Measurements from ENCODE around the gene MCMBP. TPM values are rescaled to one million over a fixed set of nuclear protein-coding genes. Genes with fewer than 3 reads are reported as not detected.

The MCMBP gene
- total RNA-seq, 2 donors from 2014 or later: 34.8 to 59.8 TPM

- DNase-seq (ENCODE audit: low spot score) (no peak), ATAC-seq (ENCODE audit: insufficient number of reproducible peaks, low FRiP score, low read depth) (no peak)
- H3K4me1 ChIP-seq (ENCODE audit: control insufficient read depth in 1 of 2, low read depth in 2 of 2): no peaks in the 10 kb centered on the region
- H3K9me3 ChIP-seq: no peaks in the 10 kb centered on the region
- TF ChIP-seq CTCF (IDR thresholded peaks at IDR 0.05): no peak
- H3K36me3 ChIP-seq: peaks cover 44% of the 10 kb centered on the region
- no peak overlapping the region for H3K27ac ChIP-seq
- H3K4me3 ChIP-seq: no peak overlapping the region
- no peaks in the 10 kb centered on the region for H3K27me3 ChIP-seq (replicated peaks; ENCODE audit: insufficient read depth)
Observed at GRCh38 chr10:119831656-119832055, 41.0 kb downstream of the MCMBP start.

- H3K36me3 ChIP-seq: peaks cover 37% of the 10 kb centered on the region
Observed at GRCh38 chr10:119830851-119831250, 41.8 kb downstream of the MCMBP start.

GRCh38 chr10:119829429-119829828, 43.2 kb downstream of the MCMBP start:
- no peak for TF ChIP-seq CTCF (IDR thresholded peaks at IDR 0.05)
- H3K27me3 ChIP-seq (replicated peaks; ENCODE audit: insufficient read depth): no peaks in the 10 kb centered on the region
- H3K9me3 ChIP-seq: no peaks in the 10 kb centered on the region
- H3K4me1 ChIP-seq (ENCODE audit: control insufficient read depth in 1 of 2, low read depth in 2 of 2): no peaks in the 10 kb centered on the region
- ATAC-seq (ENCODE audit: insufficient number of reproducible peaks, low FRiP score, low read depth) (no peak), DNase-seq (ENCODE audit: low spot score) (no peak)
- H3K27ac ChIP-seq: no peak overlapping the region
- no peak overlapping the region for H3K4me3 ChIP-seq
- peaks cover 36% of the 10 kb centered on the region for H3K36me3 ChIP-seq

More at GRCh38 chr10:119830851-119831250, 41.8 kb downstream of the MCMBP start:
- Histone ChIP-seq H3K27ac (no peak overlapping the region), H3K27me3 (replicated peaks; ENCODE audit: insufficient read depth) (no peaks in the 10 kb centered on the region), H3K9me3 (no peaks in the 10 kb centered on the region), H3K4me1 (ENCODE audit: control insufficient read depth in 1 of 2, low read depth in 2 of 2) (no peaks in the 10 kb centered on the region), H3K4me3 (no peak overlapping the region)
- ATAC-seq (ENCODE audit: insufficient number of reproducible peaks, low FRiP score, low read depth): no peak
- TF ChIP-seq CTCF (IDR thresholded peaks at IDR 0.05): no peak
- no peak for DNase-seq (ENCODE audit: low spot score)

- H3K27me3 ChIP-seq (replicated peaks; ENCODE audit: insufficient read depth): no peaks in the 10 kb centered on the region
- no peak for DNase-seq (ENCODE audit: low spot score)
- H3K27ac ChIP-seq: no peak overlapping the region
- ATAC-seq (ENCODE audit: insufficient number of reproducible peaks, low FRiP score, low read depth): no peak
- peaks cover 30% of the 10 kb centered on the region for H3K36me3 ChIP-seq
- TF ChIP-seq CTCF (IDR thresholded peaks at IDR 0.05): no peak
- no peak overlapping the region for H3K4me3 ChIP-seq
- H3K4me1 ChIP-seq (ENCODE audit: control insufficient read depth in 1 of 2, low read depth in 2 of 2): no peaks in the 10 kb centered on the region
- no peaks in the 10 kb centered on the region for H3K9me3 ChIP-seq
Observed at GRCh38 chr10:119827430-119827829, 45.2 kb downstream of the MCMBP start.

- H3K4me1 ChIP-seq (ENCODE audit: control insufficient read depth in 1 of 2, low read depth in 2 of 2): no peaks in the 10 kb centered on the region
- DNase-seq (ENCODE audit: low spot score): no peak
- no peaks in the 10 kb centered on the region for H3K27me3 ChIP-seq (replicated peaks; ENCODE audit: insufficient read depth)
- no peak overlapping the region for H3K27ac ChIP-seq
- TF ChIP-seq CTCF (IDR thresholded peaks at IDR 0.05): no peak
- peaks cover 24% of the 10 kb centered on the region for H3K36me3 ChIP-seq
- H3K4me3 ChIP-seq: no peak overlapping the region
- H3K9me3 ChIP-seq: no peaks in the 10 kb centered on the region
- ATAC-seq (ENCODE audit: insufficient number of reproducible peaks, low FRiP score, low read depth): no peak
Observed at GRCh38 chr10:119826771-119827170, 45.9 kb downstream of the MCMBP start.

Measured in thoracic aorta (tissue), 2 donors.